ENCODE results near the gene PRELID2. TPM values are rescaled to one million over a fixed set of nuclear protein-coding genes. Genes with fewer than 3 reads are reported as not detected.

The PRELID2 gene
- total and polyA plus RNA-seq, 2 donors (not counting 3 experiments of a cell fraction or from before 2014, with no cell fraction given): 3.2 to 16.4 TPM

DNA sequence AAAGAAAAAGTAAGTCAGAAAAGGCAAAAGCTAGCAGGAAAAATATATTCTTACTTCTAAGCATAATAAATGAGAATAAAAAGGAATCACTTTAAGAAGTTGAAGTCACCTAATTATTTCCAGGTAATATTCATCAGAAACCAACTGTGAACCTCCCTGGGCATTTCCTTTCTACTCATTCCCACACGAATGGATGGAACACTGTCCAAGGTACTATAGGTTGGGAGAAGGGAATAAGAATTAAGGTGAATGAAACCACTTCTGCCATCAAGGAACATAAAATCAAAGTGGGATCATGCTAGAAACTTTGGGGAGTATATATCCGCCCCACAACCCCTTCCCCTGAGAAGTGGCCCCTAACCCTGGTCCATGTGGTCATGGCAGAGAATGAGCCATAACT lies 41.6 kb downstream of the PRELID2 start:
- intact Hi-C loops (cut with micrococcal nuclease): loop anchor here (1.0 kb wide), 1 partner anchor 24 kb away; no protein-coding TSS in a partner anchor
- CTCF ChIA-PET: interaction anchor here (0.7 to 2.1 kb wide), 3 partner anchors 12 to 96 kb away, joined by 3 to 8 read pairs (median 3); no protein-coding TSS in a partner anchor
- Histone ChIP-seq H4K20me1 (replicated peaks; ENCODE audit: control insufficient read depth, extremely low read depth, insufficient read depth, low read length) (no peaks in the 10 kb centered on the region), H3K27ac (ENCODE audit: insufficient read depth, low read depth, low read length) (no peak overlapping the region), H3K36me3 (ENCODE audit: control insufficient read depth in 2 of 2, extremely low read depth in 1 of 2, insufficient read depth in 2 of 2, low read length in 2 of 2) (no peaks in the 10 kb centered on the region), H2AFZ (ENCODE audit: low read depth, low read length) (no peak overlapping the region), H3K27me3 (ENCODE audit: control insufficient read depth in 2 of 2, insufficient read depth in 2 of 2, low read length in 2 of 2) (no peaks in the 10 kb centered on the region), H3K9me1 (replicated peaks; ENCODE audit: control insufficient read depth, extremely low read depth, insufficient read depth, low read length) (no peaks in the 10 kb centered on the region), H3K9me3 (replicated peaks; ENCODE audit: control insufficient read depth, insufficient read depth, low read length) (no peaks in the 10 kb centered on the region), H3K4me1 (ENCODE audit: control insufficient read depth, extremely low read depth, insufficient read depth, low read length) (peaks cover 11% of the 10 kb centered on the region), H3K79me2 (ENCODE audit: control insufficient read depth, insufficient read depth, low read length) (no peaks in the 10 kb centered on the region), H3K4me2 (ENCODE audit: insufficient read depth, low read length) (no peak overlapping the region), H3K4me3 (replicated peaks in 1 of 3; ENCODE audit: insufficient read depth in 1 of 3, low read depth in 1 of 3, low read length in 3 of 3) (no peak overlapping the region), H3K9ac (replicated peaks; ENCODE audit: extremely low read depth, insufficient read depth, low read length) (no peak overlapping the region)
- BruUV-seq (replicated peaks): no TSS peak
- dilution Hi-C loops (cut with MboI; ENCODE audit: extremely low pct_ligation_motif_present, low sequenced_read_pairs): no loop called here
- POLR2A ChIA-PET: no interaction called here
- FAIRE-seq (no peak), DNase-seq (ENCODE audit: low read depth, low spot score) (no peak)
- TF ChIP-seq FOS (IDR thresholded peaks at IDR 0.05; ENCODE audit: borderline replicate concordance, insufficient read depth, low read length): no peak
- no peak for TF ChIP-seq MYC (IDR thresholded peaks at IDR 0.05; ENCODE audit: low read depth, low read length)
- TF ChIP-seq CTCF (IDR thresholded peaks at IDR 0.05; ENCODE audit: extremely low read depth in 1 of 2, insufficient read depth in 1 of 2, low read depth in 1 of 2, low read length in 2 of 2): no peak
- TF ChIP-seq, protein P1, sequence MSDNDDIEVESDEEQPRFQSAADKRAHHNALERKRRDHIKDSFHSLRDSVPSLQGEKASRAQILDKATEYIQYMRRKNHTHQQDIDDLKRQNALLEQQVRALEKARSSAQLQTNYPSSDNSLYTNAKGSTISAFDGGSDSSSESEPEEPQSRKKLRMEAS (IDR thresholded peaks at IDR 0.05; ENCODE audit: insufficient read depth, insufficient read length): no peak
- TF ChIP-seq JUN (IDR thresholded peaks at IDR 0.05; ENCODE audit: borderline replicate concordance, insufficient read depth, insufficient read length, low read depth): no peak
- no peak for TF ChIP-seq POLR2AphosphoS5 (IDR thresholded peaks at IDR 0.05; ENCODE audit: insufficient read depth, low read depth, low read length)
- no peak for TF ChIP-seq POLR2A (IDR thresholded peaks at IDR 0.05; ENCODE audit: low read depth, low read length)
- no peak for TF ChIP-seq GATA2 (IDR thresholded peaks at IDR 0.05; ENCODE audit: insufficient read depth, insufficient read length, low read depth, low read length)
- no peak for TF ChIP-seq EZH2 (IDR thresholded peaks at IDR 0.05; ENCODE audit: borderline replicate concordance, low read depth, low read length, severe bottlenecking)
